GM12878 (cell line): ENCODE data around the gene TIMM17B. TPM values are rescaled to one million over a fixed set of nuclear protein-coding genes. Genes with fewer than 3 reads are reported as not detected.

ENCODE experiments used
- ATF7 ChIP-seq: fragments of 450-650 bp; IDR thresholded peaks from 2 replicates; pipeline ENCODE4 v1.6.1; 2016; ENCODE audit warnings: low read depth, mild to moderate bottlenecking
- CHD1 ChIP-seq: IDR thresholded peaks from 2 replicates; pipeline ENCODE4 v1.6.1; 2012; ENCODE audit warnings: low read depth, low read length, improper control_type of control experiment
- DPF2 ChIP-seq: fragments of 450-650 bp; IDR thresholded peaks from 2 replicates; pipeline ENCODE4 v1.6.1; 2017; ENCODE audit warnings: mild to moderate bottlenecking
- E4F1 ChIP-seq: fragments of 450-650 bp; IDR thresholded peaks from 2 replicates; pipeline ENCODE4 v1.6.1; 2018; ENCODE audit warnings: borderline replicate concordance, mild to moderate bottlenecking; ENCODE audit not compliant: partially characterized antibody
- EED ChIP-seq: sonication (generic); IDR thresholded peaks from 2 replicates; pipeline ENCODE4 v1.6.1; 2016; ENCODE audit warnings: antibody characterized with exemption, low read depth
- EGR1 ChIP-seq, 2 experiments: IDR thresholded peaks; 1 replicate in 1 of 2; 2 replicates in 1 of 2; pipeline ENCODE4 v1.6.1; 2011 to 2012; ENCODE audit warnings: low read depth in 2 of 2, low read length in 2 of 2, borderline replicate concordance in 1 of 2, mild to moderate bottlenecking in 1 of 2, moderate library complexity in 1 of 2
- ETV6 ChIP-seq, 2 experiments: fragments of 450-650 bp in 1 of 2; IDR thresholded peaks in 1 of 2; conservative IDR thresholded peaks in 1 of 2; 2 replicates each; pipeline ENCODE4 v1.6.1; 2014; ENCODE audit warnings: antibody characterized with exemption in 1 of 2, borderline replicate concordance in 1 of 2, low read depth in 1 of 2, mild to moderate bottlenecking in 1 of 2, moderate library complexity in 1 of 2
- EZH2 ChIP-seq: IDR thresholded peaks from 2 replicates; pipeline ENCODE4 v1.6.1; 2012; ENCODE audit warnings: low read depth, mild to moderate bottlenecking, control low read depth, inconsistent platforms, low read length, borderline replicate concordance; ENCODE audit not compliant: control insufficient read depth
- FOXK2 ChIP-seq: fragments of 450-650 bp; IDR thresholded peaks from 2 replicates; pipeline ENCODE4 v1.6.1; 2017; ENCODE audit warnings: mild to moderate bottlenecking, moderate library complexity
- GATAD2B ChIP-seq: fragments of 450-650 bp; conservative IDR thresholded peaks from 2 replicates; pipeline ENCODE4 v1.6.1; 2017; ENCODE audit warnings: low read depth, mild to moderate bottlenecking, moderate library complexity
- HCFC1 ChIP-seq: fragments of 150-350 bp; IDR thresholded peaks from 2 replicates; pipeline ENCODE4 v1.6.1; 2014; ENCODE audit warnings: low read length
- HDAC6 ChIP-seq: fragments of 200-600 bp; sonication (generic); IDR thresholded peaks from one replicate; pipeline ENCODE4 v1.8.0; 2017; ENCODE audit warnings: antibody characterized with exemption; ENCODE audit not compliant: unreplicated experiment
- IKZF1 ChIP-seq: fragments of 450-650 bp; conservative IDR thresholded peaks from 2 replicates; pipeline ENCODE4 v1.6.1; 2017; ENCODE audit warnings: antibody characterized with exemption, mild to moderate bottlenecking
- KAT2A ChIP-seq: conservative IDR thresholded peaks from 2 replicates; pipeline ENCODE4 v1.6.1; 2011; ENCODE audit warnings: low read depth, low read length; ENCODE audit not compliant: control insufficient read depth
- KLF5 ChIP-seq: fragments of 450-650 bp; IDR thresholded peaks from 2 replicates; pipeline ENCODE4 v1.6.1; 2014; ENCODE audit warnings: mild to moderate bottlenecking; ENCODE audit not compliant: partially characterized antibody
- MEF2A ChIP-seq: IDR thresholded peaks from 2 replicates; pipeline ENCODE4 v1.6.1; 2011; ENCODE audit warnings: low read depth, mild to moderate bottlenecking, low read length, moderate library complexity; ENCODE audit not compliant: insufficient read depth
- NBN ChIP-seq: fragments of 450-650 bp; IDR thresholded peaks from 2 replicates; pipeline ENCODE4 v1.6.1; 2016
- NFYB ChIP-seq: IDR thresholded peaks from 2 replicates; pipeline ENCODE4 v1.6.1; 2011; ENCODE audit warnings: low read depth, mild to moderate bottlenecking, low read length, improper control_type of control experiment, moderate library complexity; ENCODE audit not compliant: insufficient read depth
- NR2C1 ChIP-seq: fragments of 450-650 bp; IDR thresholded peaks from 2 replicates; pipeline ENCODE4 v1.6.1; 2017; ENCODE audit warnings: antibody characterized with exemption, mild to moderate bottlenecking, moderate library complexity
- NR2F1 ChIP-seq: fragments of 450-650 bp; conservative IDR thresholded peaks from 2 replicates; pipeline ENCODE4 v1.6.1; 2017; ENCODE audit warnings: mild to moderate bottlenecking
- POLR2AphosphoS2 ChIP-seq: IDR thresholded peaks from 2 replicates; pipeline ENCODE4 v1.6.1; 2011; ENCODE audit warnings: low read depth, mild to moderate bottlenecking, low read length, improper control_type of control experiment, moderate library complexity
- RB1 ChIP-seq: fragments of 450-650 bp; formaldehyde crosslinking; IDR thresholded peaks from 2 replicates; pipeline ENCODE4 v1.6.1; 2017; ENCODE audit warnings: mild to moderate bottlenecking, borderline replicate concordance
- SIN3A ChIP-seq: IDR thresholded peaks from 2 replicates; pipeline ENCODE4 v1.6.1; 2012; ENCODE audit warnings: low read depth, low read length, improper control_type of control experiment
- SKIL ChIP-seq: fragments of 450-650 bp; IDR thresholded peaks from 2 replicates; pipeline ENCODE4 v1.6.1; 2017; ENCODE audit warnings: mild to moderate bottlenecking, low read depth, inconsistent platforms; ENCODE audit not compliant: poor library complexity, severe bottlenecking
- SMC3 ChIP-seq: IDR thresholded peaks from 2 replicates; pipeline ENCODE4 v1.6.1; 2011; ENCODE audit warnings: low read length, improper control_type of control experiment, borderline replicate concordance
- SP1 ChIP-seq: IDR thresholded peaks from one replicate; pipeline ENCODE4 v1.6.1; 2011; ENCODE audit warnings: low read depth, low read length
- SUZ12 ChIP-seq: fragments of 200-600 bp; sonication (generic); IDR thresholded peaks from one replicate; pipeline ENCODE4 v1.6.1; 2018; ENCODE audit warnings: antibody characterized with exemption, mild to moderate bottlenecking; ENCODE audit not compliant: unreplicated experiment
- TARDBP ChIP-seq: IDR thresholded peaks from 2 replicates; pipeline ENCODE4 v1.6.1; 2016; ENCODE audit warnings: borderline replicate concordance
- ZNF207 ChIP-seq: fragments of 450-650 bp; IDR thresholded peaks from 2 replicates; pipeline ENCODE4 v1.6.1; 2014; ENCODE audit warnings: antibody characterized with exemption, mild to moderate bottlenecking, borderline replicate concordance
- ZSCAN29 ChIP-seq: fragments of 450-650 bp; IDR thresholded peaks from 2 replicates; pipeline ENCODE4 v1.6.1; 2017; ENCODE audit warnings: mild to moderate bottlenecking, moderate library complexity
- polyA plus RNA-seq, 11 experiments: library from polyadenylated mRNA; depleted of rRNA in 4 of 11; unstranded in 6 of 11; stranded (reverse) in 5 of 11; fragments of >200 nt; fragmentation: Nextera tagmentation in 4 of 11; fragmentation: Illumina TruSeq in 1 of 11; extraction: Ambion mirVana in 4 of 11; extraction: Trizol in 1 of 11; gene quantifications; 1 replicate in 1 of 11; 2 replicates in 10 of 11; pipeline versions ENCODE4 v1.2.1 to v1.2.3, GENCODE V29; 2011 to 2016; ENCODE audit warnings: inconsistent platforms in 2 of 11, missing spikeins in 2 of 11, low read depth in 1 of 11
- total RNA-seq, 4 experiments: library from RNA; depleted of rRNA in 3 of 4; stranded (reverse); fragments of >200 nt in 3 of 4; fragmentation: Illumina TruSeq in 1 of 4; extraction: Trizol in 1 of 4; gene quantifications; 2 replicates each; pipeline versions ENCODE4 v1.2.1 to v1.2.3, GENCODE V29; 2013 to 2021

TIMM17B gene
- total and polyA plus RNA-seq, 10 of the 15 experiments (the other 5 are each of a cell fraction or from before 2014, with no cell fraction given) = 4.5 to 88.7 (median 47.5) TPM

- TF ChIP-seq SKIL (no peak), GATAD2B (no peak), KLF5 (no peak), NR2F1 (no peak), KAT2A (no peak), EGR1 (IDR thresholded peaks at IDR 0.05; ENCODE audit: borderline replicate concordance in 1 of 2, low read depth in 2 of 2, low read length in 2 of 2) (no peak), RB1 (no peak), DPF2 (no peak), ATF7 (no peak; the same call in 1 of the 2 replicates), NBN (no peak), SUZ12 (no peak), ETV6 (conservative IDR thresholded peaks at IDR 0.05 in 1 of 2, IDR thresholded peaks at IDR 0.05 in 1 of 2; ENCODE audit: borderline replicate concordance in 1 of 2, low read depth in 1 of 2) (no peak), MEF2A (no peak), SIN3A (no peak), NFYB (no peak), SP1 (no peak), FOXK2 (no peak), ZNF207 (no peak), EED (no peak), NR2C1 (no peak), SMC3 (peak; percentile 13; the same call in 1 of the 2 replicates), HCFC1 (no peak), CHD1 (no peak), POLR2AphosphoS2 (no peak), TARDBP (no peak), E4F1 (no peak), ZSCAN29 (no peak), IKZF1 (peak; percentile 47), HDAC6 (no peak), EZH2 (no peak)
Observed at GRCh38 chrX:48933757-48934156, 36.2 kb upstream of the TIMM17B start (continued).
